ENCODE data around the gene MTUS2. TPM values are rescaled to one million over a fixed set of nuclear protein-coding genes. Genes with fewer than 3 reads are reported as not detected.

The MTUS2 gene
- total RNA-seq = not detected

- Mint-ChIP-seq H3K4me3 (peak within 1 kb of the TSS; percentile 23), H3K27ac (no peak within 1 kb of the TSS), H3K4me1 (ENCODE audit: low read depth in 2 of 2) (peaks cover 3 to 5% of the 10 kb centered on the region in 2 donors), H3K27me3 (peaks cover 45 to 49% of the 10 kb centered on the region in 2 donors), H3K9me3 (peaks cover 10% of the 10 kb centered on the region), H3K36me3 (peaks cover 5% of the 10 kb centered on the region)
- DNase-seq (ENCODE audit: low spot score) = no peak
- ATAC-seq = peak; percentile 8 to 58
Measured at GRCh38 chr13:28820099-28821051, at the start of gene MTUS2. TSS of gene MTUS2 (plus strand) at chr13:28820339.

DNA sequence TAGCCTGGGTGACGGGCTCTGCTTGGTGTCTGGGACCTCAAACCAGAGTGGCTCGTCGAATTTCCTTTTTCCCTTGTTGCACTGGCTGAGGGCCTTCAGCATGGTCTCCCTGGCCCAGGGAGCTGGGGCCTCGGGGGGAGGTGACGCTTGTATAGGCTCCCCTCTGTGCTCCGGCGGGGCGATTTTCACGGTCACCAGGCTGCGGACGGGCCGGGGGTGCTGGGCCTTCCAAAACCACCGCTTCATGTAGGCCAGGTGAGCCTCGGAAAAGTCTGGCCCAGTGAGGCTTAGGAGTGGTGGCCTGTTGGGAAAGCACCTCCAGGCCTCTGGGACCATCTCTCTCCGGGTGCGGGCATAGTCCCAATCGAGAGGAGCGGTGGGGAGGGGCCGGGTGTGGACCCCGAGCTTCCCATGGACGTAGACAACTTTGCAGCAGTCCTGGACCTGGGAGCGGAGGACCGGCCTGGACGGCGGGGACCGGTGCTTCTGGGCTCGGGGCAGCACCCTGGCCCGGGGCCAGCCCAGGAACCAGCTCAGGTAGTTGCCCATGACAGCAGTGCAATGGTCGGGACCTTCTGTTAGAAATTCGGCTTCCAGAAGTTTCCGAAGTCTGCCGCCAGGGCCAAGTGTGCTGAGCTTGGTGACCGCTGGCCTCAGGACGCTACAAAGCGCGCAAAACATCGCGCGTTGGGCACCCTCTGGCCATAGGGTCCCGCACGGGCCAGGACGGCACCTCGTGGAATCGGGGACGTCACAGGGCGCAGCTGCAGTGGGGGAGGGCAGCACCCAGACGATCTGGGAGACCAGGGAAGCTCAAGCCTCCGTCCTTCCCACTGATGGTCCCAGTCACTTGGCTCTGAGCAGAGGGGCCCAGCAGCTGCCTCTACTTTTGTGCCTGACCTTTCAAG lies 41.6 kb upstream of the MTUS2 start:
- H3K4me3 Mint-ChIP-seq = no peak overlapping the region
- H3K27ac Mint-ChIP-seq = no peak overlapping the region
- H3K9me3 Mint-ChIP-seq = peaks cover 10% of the 10 kb centered on the region
- H3K27me3 Mint-ChIP-seq = peaks cover 24 to 28% of the 10 kb centered on the region in 2 donors
- ATAC-seq = peak in 1 of 2 donors; percentile 17
- H3K36me3 Mint-ChIP-seq = peaks cover 15% of the 10 kb centered on the region
- DNase-seq (ENCODE audit: low spot score) = no peak
- no peaks in the 10 kb centered on the region for H3K4me1 Mint-ChIP-seq (ENCODE audit: low read depth in 2 of 2)

- Mint-ChIP-seq H3K9me3 (no peaks in the 10 kb centered on the region), H3K27me3 (peaks cover 31 to 42% of the 10 kb centered on the region in 2 donors)
Measured at GRCh38 chr13:28792992-28793391, 27.1 kb upstream of the MTUS2 start.

GRCh38 chr13:28794396-28794795 lies 25.7 kb upstream of the MTUS2 start:
- Mint-ChIP-seq H3K36me3 (no peaks in the 10 kb centered on the region), H3K4me1 (ENCODE audit: low read depth in 2 of 2) (no peaks in the 10 kb centered on the region), H3K27ac (no peak overlapping the region), H3K27me3 (peaks cover 32 to 45% of the 10 kb centered on the region in 2 donors), H3K9me3 (no peaks in the 10 kb centered on the region), H3K4me3 (no peak overlapping the region)
- DNase-seq (ENCODE audit: low spot score) = no peak
- ATAC-seq = no peak

More at GRCh38 chr13:28792992-28793391, 27.1 kb upstream of the MTUS2 start:
- no peak overlapping the region for H3K27ac Mint-ChIP-seq
- no peak overlapping the region for H3K4me3 Mint-ChIP-seq
- ATAC-seq (no peak), DNase-seq (ENCODE audit: low spot score) (no peak)
- H3K4me1 Mint-ChIP-seq (ENCODE audit: low read depth in 2 of 2) = no peaks in the 10 kb centered on the region
- H3K36me3 Mint-ChIP-seq = no peaks in the 10 kb centered on the region

DNA sequence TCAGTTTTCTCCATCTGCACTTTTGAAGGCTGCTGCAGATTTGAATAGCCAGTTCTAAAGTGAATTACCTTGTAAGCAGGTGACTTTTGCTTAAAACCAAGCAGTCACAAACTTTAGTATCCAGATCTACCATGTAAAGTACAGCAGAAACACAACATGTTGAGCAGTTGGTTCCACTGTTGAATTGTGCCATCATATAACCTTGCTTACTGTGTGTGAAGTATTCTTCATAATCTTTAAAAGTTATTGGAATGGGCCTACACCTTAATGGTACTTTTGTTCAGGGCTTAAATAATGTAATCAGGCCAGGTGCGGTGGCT lies 23.2 kb upstream of the MTUS2 start:
- ATAC-seq = no peak
- no peaks in the 10 kb centered on the region for H3K36me3 Mint-ChIP-seq
- H3K27me3 Mint-ChIP-seq = peaks cover 21 to 34% of the 10 kb centered on the region in 2 donors
- no peaks in the 10 kb centered on the region for H3K4me1 Mint-ChIP-seq (ENCODE audit: low read depth in 2 of 2)
- H3K27ac Mint-ChIP-seq = no peak overlapping the region
- no peak overlapping the region for H3K4me3 Mint-ChIP-seq
- DNase-seq (ENCODE audit: low spot score) = no peak
- no peaks in the 10 kb centered on the region for H3K9me3 Mint-ChIP-seq

DNA sequence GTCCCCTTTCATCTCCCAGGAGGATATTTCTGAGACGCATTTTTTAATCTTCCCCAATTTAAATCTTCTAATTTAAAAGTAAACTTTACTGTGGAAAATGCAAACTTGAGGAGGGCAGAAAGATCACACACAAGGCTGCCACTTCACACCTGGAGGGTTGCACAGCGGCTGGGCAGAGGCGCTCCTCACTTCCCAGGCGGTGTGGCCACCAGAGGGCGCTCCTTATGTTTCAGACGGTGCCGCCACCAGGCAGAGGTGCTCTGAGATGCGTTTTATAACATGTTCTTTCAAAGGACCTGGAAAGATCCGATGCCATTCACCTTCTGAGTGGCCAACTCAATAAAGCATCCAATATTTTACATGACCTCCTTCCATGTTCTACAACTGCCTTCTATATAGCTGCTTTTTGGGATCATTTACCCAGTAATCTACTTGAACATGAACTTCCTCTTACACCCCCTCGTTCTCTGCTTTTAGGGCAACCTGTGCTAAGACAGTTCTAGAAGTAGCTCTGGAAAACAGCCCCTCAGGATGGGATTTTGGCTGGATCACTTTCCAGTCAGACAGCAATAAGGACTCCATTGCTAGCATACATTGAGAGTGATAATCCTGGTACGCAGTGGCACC lies 14.8 kb upstream of the MTUS2 start:
- H3K27me3 Mint-ChIP-seq = peaks cover 10 to 17% of the 10 kb centered on the region in 2 donors
- no peak overlapping the region for H3K4me3 Mint-ChIP-seq
- ATAC-seq = no peak
- DNase-seq (ENCODE audit: low spot score) = no peak
- H3K9me3 Mint-ChIP-seq = peaks cover 4% of the 10 kb centered on the region
- no peaks in the 10 kb centered on the region for H3K4me1 Mint-ChIP-seq (ENCODE audit: low read depth in 2 of 2)
- H3K36me3 Mint-ChIP-seq = peaks cover 7% of the 10 kb centered on the region
- H3K27ac Mint-ChIP-seq = no peak overlapping the region

- peaks cover 3 to 5% of the 10 kb centered on the region in 2 donors for H3K4me1 Mint-ChIP-seq (ENCODE audit: low read depth in 2 of 2)
- H3K9me3 Mint-ChIP-seq = peaks cover 6% of the 10 kb centered on the region
- peaks cover 25 to 32% of the 10 kb centered on the region in 2 donors for H3K27me3 Mint-ChIP-seq
- DNase-seq (ENCODE audit: low spot score) (no peak), ATAC-seq (no peak)
- no peak overlapping the region for H3K27ac Mint-ChIP-seq
- no peak overlapping the region for H3K4me3 Mint-ChIP-seq
- H3K36me3 Mint-ChIP-seq = peaks cover 5% of the 10 kb centered on the region
Measured at GRCh38 chr13:28817204-28817603, 2.9 kb upstream of the MTUS2 start.

DNA sequence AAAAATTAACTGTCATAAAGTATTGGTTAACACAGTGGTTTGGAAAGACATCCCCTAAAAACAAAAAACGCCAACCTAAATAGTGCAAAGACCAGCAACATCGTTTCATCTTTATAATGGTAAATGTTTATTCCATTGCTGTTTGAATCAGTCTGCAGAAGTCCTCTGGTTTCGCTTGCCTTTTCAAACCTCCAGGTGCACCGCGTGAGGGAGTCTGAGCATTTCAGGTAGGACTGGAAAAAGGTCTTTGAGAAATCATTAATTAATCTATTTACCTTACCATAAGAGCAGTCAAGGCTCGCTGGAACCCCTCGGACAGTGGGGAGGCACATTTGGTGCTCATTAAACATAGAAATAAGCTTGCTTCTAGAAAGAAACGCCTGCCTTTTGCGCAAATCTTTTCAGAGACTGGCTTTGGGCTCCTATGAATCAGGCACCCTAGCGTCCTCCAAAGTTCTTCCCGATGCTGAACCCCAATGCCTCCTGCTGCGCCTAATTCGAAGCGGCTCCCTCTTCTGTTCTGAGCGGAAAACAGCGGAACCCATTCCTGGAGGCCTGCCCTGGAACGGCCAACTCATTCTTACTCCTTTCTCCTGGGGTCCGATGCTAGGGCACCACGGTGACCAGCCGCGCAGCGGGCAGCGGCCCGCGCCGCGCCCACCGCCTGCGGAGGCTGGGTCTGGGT lies 951 bp upstream of the MTUS2 start:
- H3K4me3 Mint-ChIP-seq = no peak overlapping the region
- H3K4me1 Mint-ChIP-seq (ENCODE audit: low read depth in 2 of 2) = peaks cover 3 to 5% of the 10 kb centered on the region in 2 donors
- DNase-seq (ENCODE audit: low spot score) (no peak), ATAC-seq (no peak)
- peaks cover 10% of the 10 kb centered on the region for H3K9me3 Mint-ChIP-seq
- H3K27ac Mint-ChIP-seq = no peak overlapping the region
- H3K36me3 Mint-ChIP-seq = peaks cover 5% of the 10 kb centered on the region
- peaks cover 39 to 40% of the 10 kb centered on the region in 2 donors for H3K27me3 Mint-ChIP-seq

DNA sequence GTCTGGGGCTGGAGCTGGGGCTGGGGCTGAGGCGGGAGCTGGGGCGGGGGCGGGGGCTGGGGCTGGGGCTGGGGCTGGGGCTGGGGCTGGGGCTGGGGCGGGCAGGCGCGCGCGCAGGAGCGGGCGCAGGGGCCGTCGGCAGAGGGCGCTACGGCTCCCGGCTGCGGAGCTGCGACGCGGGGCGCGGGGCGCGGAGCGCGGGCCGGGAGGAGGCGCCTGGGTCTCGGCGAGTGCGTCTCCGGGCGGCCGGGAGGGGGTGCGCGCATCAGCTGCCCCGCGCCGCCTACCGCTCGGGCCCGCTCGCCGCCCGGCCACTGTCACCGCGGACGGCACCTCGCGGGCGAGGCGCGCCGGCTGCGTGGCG lies 422 bp upstream of the MTUS2 start:
- Mint-ChIP-seq H3K4me3 (no peak overlapping the region), H3K9me3 (peaks cover 10% of the 10 kb centered on the region), H3K4me1 (ENCODE audit: low read depth in 2 of 2) (peaks cover 3 to 5% of the 10 kb centered on the region in 2 donors), H3K36me3 (peaks cover 5% of the 10 kb centered on the region), H3K27ac (no peak overlapping the region), H3K27me3 (peaks cover 44 to 45% of the 10 kb centered on the region in 2 donors)
- DNase-seq (ENCODE audit: low spot score) (no peak), ATAC-seq (peak; percentile 67 to 76)

DNA sequence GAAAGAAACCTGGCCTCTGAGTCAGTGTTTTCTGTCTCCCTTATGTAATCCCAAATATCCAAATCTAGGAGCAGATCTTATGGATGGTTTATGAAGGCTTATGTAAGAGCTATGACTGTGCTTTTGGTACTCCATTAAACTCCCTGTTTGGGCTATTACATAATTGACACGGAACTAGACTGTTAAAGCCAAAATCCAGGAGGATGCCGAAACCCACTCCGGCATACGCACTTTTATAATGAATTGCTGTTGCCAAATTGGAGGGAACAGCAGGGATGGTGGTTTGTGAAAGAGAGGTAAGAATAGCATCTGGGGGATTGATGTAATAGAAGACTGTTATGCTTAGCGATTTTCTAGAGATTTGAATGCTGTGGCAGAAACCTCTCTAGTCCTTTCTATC lies 2.0 kb downstream of the MTUS2 start:
- DNase-seq (ENCODE audit: low spot score) = no peak
- H3K4me3 Mint-ChIP-seq = no peak overlapping the region
- H3K4me1 Mint-ChIP-seq (ENCODE audit: low read depth in 2 of 2) = peaks cover 3 to 5% of the 10 kb centered on the region in 2 donors
- peaks cover 4% of the 10 kb centered on the region for H3K9me3 Mint-ChIP-seq
- H3K27ac Mint-ChIP-seq = no peak overlapping the region
- no peaks in the 10 kb centered on the region for H3K36me3 Mint-ChIP-seq
- H3K27me3 Mint-ChIP-seq = peaks cover 39 to 43% of the 10 kb centered on the region in 2 donors
- ATAC-seq = no peak

DNA sequence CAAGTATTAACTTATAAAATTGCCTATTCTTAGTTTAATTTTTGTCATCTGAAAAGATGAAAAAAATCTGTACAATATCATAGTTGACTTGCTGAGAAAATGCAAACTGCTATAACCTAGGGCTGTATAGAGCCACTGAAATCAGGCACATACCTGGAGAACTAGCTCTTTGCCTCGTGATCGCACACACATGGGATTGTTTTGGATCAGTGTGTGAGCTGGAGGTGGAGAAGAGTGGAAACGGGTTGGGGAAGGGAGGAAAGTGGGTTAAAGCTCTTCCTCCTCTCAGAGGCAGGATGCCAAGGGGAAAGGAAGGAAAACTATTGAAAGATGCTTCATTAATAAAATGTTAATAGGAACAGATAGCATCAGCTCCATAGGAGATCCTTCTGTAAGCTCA lies 2.7 kb downstream of the MTUS2 start:
- H3K4me1 Mint-ChIP-seq (ENCODE audit: low read depth in 2 of 2) = peaks cover 3 to 5% of the 10 kb centered on the region in 2 donors
- no peak overlapping the region for H3K27ac Mint-ChIP-seq
- no peaks in the 10 kb centered on the region for H3K36me3 Mint-ChIP-seq
- H3K4me3 Mint-ChIP-seq = no peak overlapping the region
- DNase-seq (ENCODE audit: low spot score) = no peak
- no peak for ATAC-seq
- peaks cover 4% of the 10 kb centered on the region for H3K9me3 Mint-ChIP-seq
- peaks cover 34 to 36% of the 10 kb centered on the region in 2 donors for H3K27me3 Mint-ChIP-seq

DNA sequence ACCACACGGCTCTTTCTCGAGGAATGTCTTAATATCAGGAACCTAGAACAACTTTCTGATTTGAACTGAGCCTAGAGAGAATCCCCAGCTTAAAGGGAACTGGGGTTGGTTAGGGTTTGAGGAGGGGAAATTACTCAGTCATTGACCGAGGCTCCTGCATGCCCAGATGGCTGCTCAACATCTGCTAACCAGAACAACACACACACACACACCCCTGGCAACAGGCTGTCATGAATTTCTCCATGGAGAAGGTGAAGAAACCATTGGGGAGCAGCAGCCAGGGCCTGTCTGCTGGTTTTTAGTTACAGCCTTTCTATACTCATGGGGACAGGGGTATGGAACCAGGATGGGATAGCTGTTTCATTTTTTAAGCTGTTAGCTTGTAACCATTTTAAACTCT lies 5.2 kb downstream of the MTUS2 start:
- peaks cover 30 to 35% of the 10 kb centered on the region in 2 donors for H3K27me3 Mint-ChIP-seq
- H3K27ac Mint-ChIP-seq = no peak overlapping the region
- no peak for ATAC-seq
- no peak for DNase-seq (ENCODE audit: low spot score)
- no peak overlapping the region for H3K4me3 Mint-ChIP-seq
- H3K36me3 Mint-ChIP-seq = peaks cover 11% of the 10 kb centered on the region
- peaks cover 3 to 5% of the 10 kb centered on the region in 2 donors for H3K4me1 Mint-ChIP-seq (ENCODE audit: low read depth in 2 of 2)
- H3K9me3 Mint-ChIP-seq = peaks cover 10% of the 10 kb centered on the region

GRCh38 chr13:28826368-28826767 lies 6.2 kb downstream of the MTUS2 start:
- no peak for DNase-seq (ENCODE audit: low spot score)
- H3K9me3 Mint-ChIP-seq = peaks cover 16% of the 10 kb centered on the region
- H3K4me3 Mint-ChIP-seq = no peak overlapping the region
- peaks cover 18% of the 10 kb centered on the region for H3K36me3 Mint-ChIP-seq
- ATAC-seq = no peak
- H3K27ac Mint-ChIP-seq = no peak overlapping the region
- H3K27me3 Mint-ChIP-seq = peaks cover 25% of the 10 kb centered on the region in 2 donors
- H3K4me1 Mint-ChIP-seq (ENCODE audit: low read depth in 2 of 2) = no peaks in the 10 kb centered on the region
